Measurements from ENCODE around the gene TBL3. TPM values are rescaled to one million over a fixed set of nuclear protein-coding genes. Genes with fewer than 3 reads are reported as not detected.

Gene TBL3
- total and polyA plus RNA-seq, 9 of the 15 experiments (the other 6 are each of a cell fraction or from before 2014, with no cell fraction given): 0.97 to 117 (median 24.5) TPM

GRCh38 chr16:2028146-2028545 lies 56.3 kb downstream of the TBL3 start:
- POLR2A ChIA-PET: interaction anchor here (0.8 to 1.0 kb wide), 2 partner anchors 126 to 127 kb away, joined by 3 to 5 read pairs; partner anchors contain the start of gene TRAF7
- no peak for ATAC-seq
- Histone ChIP-seq H3K79me2 (ENCODE audit: control insufficient read depth, insufficient read depth, low read length) (peaks cover 16% of the 10 kb centered on the region), H3K9me3 (replicated peaks; ENCODE audit: control insufficient read depth, insufficient read depth, low read depth, low read length) (no peaks in the 10 kb centered on the region), H3K4me3 (no peak overlapping the region), H4K20me1 (replicated peaks; ENCODE audit: control insufficient read depth, insufficient read depth, low read length) (0 out of 2 replicates have a peak, but pooled peaks cover 7% of the 10 kb centered on the region), H3K9ac (ENCODE audit: insufficient read depth in 1 of 2, low read depth in 2 of 2, low read length in 2 of 2) (peak overlapping the region in 1 of 2 experiments; percentile 85; a peak in 2 of 4 replicates), H3K27me3 (ENCODE audit: control insufficient read depth in 2 of 2, insufficient read depth in 2 of 2, low read length in 2 of 2) (no peaks in the 10 kb centered on the region), H2AFZ (ENCODE audit: low read depth, low read length) (no peak overlapping the region), H3K36me3 (ENCODE audit: control insufficient read depth, insufficient read depth, low read length) (peaks cover 7% of the 10 kb centered on the region; the same call in 1 of the 3 replicates), H3K9me1 (ENCODE audit: control insufficient read depth, insufficient read depth, low read length) (peaks cover 3% of the 10 kb centered on the region), H3K27ac (ENCODE audit: extremely low read depth, low read depth, low read length) (no peak overlapping the region), H3K4me1 (replicated peaks in 1 of 2; ENCODE audit: control insufficient read depth in 2 of 2, insufficient read depth in 2 of 2, low read length in 2 of 2) (peaks cover 28 to 83% of the 10 kb centered on the region in 2 experiments), H3K4me2 (ENCODE audit: insufficient read depth, low read length) (peak overlapping the region; percentile 93; the same call in 1 of the 2 replicates)
- intact Hi-C loops (cut with micrococcal nuclease): no loop called here
- CTCF ChIA-PET (ENCODE audit: low intra/inter-chr PET ratio): no interaction called here
- no TSS peak for BruUV-seq (replicated peaks)
- DNase-seq (ENCODE audit: extremely low read depth in 1 of 4, low spot score in 3 of 4): no peak
- WGBS (ENCODE audit: insufficient coverage, low coverage, missing lambda C conversion rate): 62% methylated on average over 3 of the region's 3 CpGs
- in situ Hi-C loops (cut with MboI): no loop called here
- peak; percentile 37 for FAIRE-seq
- TF ChIP-seq ZNF140 (CRISPR knock-in tag; IDR thresholded peaks at IDR 0.05): no peak
- no peak for TF ChIP-seq ZNF76 (CRISPR knock-in tag; IDR thresholded peaks at IDR 0.05; ENCODE audit: borderline replicate concordance)
- no peak for TF ChIP-seq ZNF23 (CRISPR knock-in tag; IDR thresholded peaks at IDR 0.05)
- TF ChIP-seq ZNF561 (CRISPR knock-in tag; conservative IDR thresholded peaks at IDR 0.05): no peak

GRCh38 chr16:2028620-2029220 lies 56.9 kb downstream of the TBL3 start:
- Histone ChIP-seq H3K36me3 (ENCODE audit: control insufficient read depth, insufficient read depth, low read length) (peaks cover 7% of the 10 kb centered on the region; the same call in 1 of the 3 replicates), H3K9me3 (replicated peaks; ENCODE audit: control insufficient read depth, insufficient read depth, low read depth, low read length) (no peaks in the 10 kb centered on the region), H2AFZ (ENCODE audit: low read depth, low read length) (no peak overlapping the region), H3K4me2 (ENCODE audit: insufficient read depth, low read length) (no peak overlapping the region), H3K9me1 (ENCODE audit: control insufficient read depth, insufficient read depth, low read length) (peaks cover 3% of the 10 kb centered on the region), H3K27ac (ENCODE audit: extremely low read depth, low read depth, low read length) (no peak overlapping the region), H3K4me3 (no peak overlapping the region), H3K9ac (ENCODE audit: insufficient read depth in 1 of 2, low read depth in 2 of 2, low read length in 2 of 2) (peak overlapping the region in 1 of 2 experiments; percentile 85; a peak in 2 of 4 replicates), H3K79me2 (ENCODE audit: control insufficient read depth, insufficient read depth, low read length) (peaks cover 18% of the 10 kb centered on the region), H3K27me3 (ENCODE audit: control insufficient read depth in 2 of 2, insufficient read depth in 2 of 2, low read length in 2 of 2) (no peaks in the 10 kb centered on the region), H3K4me1 (replicated peaks in 1 of 2; ENCODE audit: control insufficient read depth in 2 of 2, insufficient read depth in 2 of 2, low read length in 2 of 2) (peaks cover 31 to 83% of the 10 kb centered on the region in 2 experiments), H4K20me1 (replicated peaks; ENCODE audit: control insufficient read depth, insufficient read depth, low read length) (0 out of 2 replicates have a peak, but pooled peaks cover 7% of the 10 kb centered on the region)
- no TSS peak for BruUV-seq (replicated peaks)
- WGBS (ENCODE audit: insufficient coverage, low coverage, missing lambda C conversion rate): 82% methylated on average over 16 of the region's 18 CpGs
- POLR2A ChIA-PET: interaction anchor here (1.0 kb wide), 1 partner anchor 127 kb away, joined by 5 read pairs; the partner anchor contains the start of gene TRAF7
- in situ Hi-C loops (cut with MboI): no loop called here
- intact Hi-C loops (cut with micrococcal nuclease): no loop called here
- DNase-seq (ENCODE audit: extremely low read depth in 1 of 4, low spot score in 3 of 4) (no peak), FAIRE-seq (no peak), ATAC-seq (no peak)
- CTCF ChIA-PET (ENCODE audit: low intra/inter-chr PET ratio): no interaction called here
- TF ChIP-seq LCOR (CRISPR knock-in tag; IDR thresholded peaks at IDR 0.05) (no peak), PPARD (CRISPR knock-in tag; IDR thresholded peaks at IDR 0.05) (no peak), DDX20 (tag; IDR thresholded peaks at IDR 0.05; ENCODE audit: low read depth) (no peak)
